GM06990 (cell line): ENCODE results near the gene ROBO1.

Experiments used
- DNase-seq: peaks from one replicate; pipeline ENCODE4 v3.0.0-alpha.2; 2011; ENCODE audit not compliant: insufficient read length; ENCODE audit errors: extremely low read depth
- H3K27me3 ChIP-seq: replicated peaks from 2 replicates; pipeline ENCODE4 v1.6.0; 2011; ENCODE audit warnings: low read length; ENCODE audit not compliant: control insufficient read depth, insufficient read depth
- H3K36me3 ChIP-seq: 2 replicates; pipeline ENCODE4 v1.5.1; 2011; ENCODE audit warnings: low read length; ENCODE audit not compliant: control insufficient read depth, insufficient read depth
- H3K4me3 ChIP-seq: replicated peaks from 2 replicates; pipeline ENCODE4 v1.5.1; 2011; ENCODE audit warnings: low read depth, mild to moderate bottlenecking, control low read depth, low read length
- TF ChIP-seq, protein P1 (sequence below): IDR thresholded peaks from 2 replicates; pipeline ENCODE4 v1.5.1; 2011; ENCODE audit warnings: low read length, control low read depth, mild to moderate bottlenecking, inconsistent platforms; ENCODE audit not compliant: insufficient read depth, poor library complexity, severe bottlenecking

Gene ROBO1

DNA sequence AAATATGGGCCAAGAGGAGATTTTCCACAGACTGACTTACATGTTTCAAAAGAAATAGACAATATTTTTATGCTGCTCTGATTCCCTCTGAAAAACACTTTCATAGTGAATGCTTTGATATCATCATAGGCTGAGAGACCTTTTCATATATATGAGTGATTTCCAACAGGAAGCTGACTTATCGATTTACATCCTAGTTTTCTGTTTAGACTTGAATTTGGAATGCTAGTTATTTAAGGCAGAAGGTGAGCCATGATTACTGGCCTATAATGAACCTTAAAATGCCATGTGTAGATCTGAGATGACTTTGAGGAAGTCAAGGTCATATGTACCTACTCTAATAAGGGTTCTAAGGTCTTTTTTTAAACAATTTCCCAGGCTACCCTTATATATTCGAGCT, 1126.1 kb downstream of the ROBO1 start:
- TF ChIP-seq, protein P1, sequence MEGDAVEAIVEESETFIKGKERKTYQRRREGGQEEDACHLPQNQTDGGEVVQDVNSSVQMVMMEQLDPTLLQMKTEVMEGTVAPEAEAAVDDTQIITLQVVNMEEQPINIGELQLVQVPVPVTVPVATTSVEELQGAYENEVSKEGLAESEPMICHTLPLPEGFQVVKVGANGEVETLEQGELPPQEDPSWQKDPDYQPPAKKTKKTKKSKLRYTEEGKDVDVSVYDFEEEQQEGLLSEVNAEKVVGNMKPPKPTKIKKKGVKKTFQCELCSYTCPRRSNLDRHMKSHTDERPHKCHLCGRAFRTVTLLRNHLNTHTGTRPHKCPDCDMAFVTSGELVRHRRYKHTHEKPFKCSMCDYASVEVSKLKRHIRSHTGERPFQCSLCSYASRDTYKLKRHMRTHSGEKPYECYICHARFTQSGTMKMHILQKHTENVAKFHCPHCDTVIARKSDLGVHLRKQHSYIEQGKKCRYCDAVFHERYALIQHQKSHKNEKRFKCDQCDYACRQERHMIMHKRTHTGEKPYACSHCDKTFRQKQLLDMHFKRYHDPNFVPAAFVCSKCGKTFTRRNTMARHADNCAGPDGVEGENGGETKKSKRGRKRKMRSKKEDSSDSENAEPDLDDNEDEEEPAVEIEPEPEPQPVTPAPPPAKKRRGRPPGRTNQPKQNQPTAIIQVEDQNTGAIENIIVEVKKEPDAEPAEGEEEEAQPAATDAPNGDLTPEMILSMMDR, result no peak
- no peaks in the 10 kb centered on the region for H3K27me3 ChIP-seq
- no peak for DNase-seq
- no peak overlapping the region for H3K4me3 ChIP-seq
- no peaks in the 10 kb centered on the region for H3K36me3 ChIP-seq

- TF ChIP-seq, protein P1, result no peak
- Histone ChIP-seq H3K4me3 (no peak overlapping the region), H3K36me3 (no peaks in the 10 kb centered on the region; the same call in 1 of the 2 replicates), H3K27me3 (no peaks in the 10 kb centered on the region)
- DNase-seq, result no peak
Observed at GRCh38 chr3:78634316-78634715, 1133.5 kb downstream of the ROBO1 start.

DNA sequence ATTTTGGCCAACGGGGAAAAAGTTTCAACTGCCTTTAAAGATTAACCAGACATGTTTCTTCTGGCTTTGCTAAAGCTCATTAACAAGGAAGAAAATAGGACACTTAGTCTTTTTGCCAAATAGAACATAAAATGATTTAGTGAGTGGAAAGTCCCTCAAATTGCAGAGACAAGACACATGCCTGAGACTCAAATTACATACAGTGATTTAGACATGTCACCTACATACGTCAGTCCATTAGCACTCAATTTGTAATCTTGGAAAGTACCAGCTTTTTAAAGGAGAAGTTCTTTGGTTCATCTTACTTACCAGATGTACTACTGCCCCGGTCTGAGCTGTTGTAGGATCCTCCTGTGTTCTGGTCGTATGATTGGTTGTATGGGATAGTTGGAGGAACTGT, 1134.2 kb downstream of the ROBO1 start:
- TF ChIP-seq, protein P1, result no peak
- Histone ChIP-seq H3K27me3 (no peaks in the 10 kb centered on the region), H3K36me3 (no peaks in the 10 kb centered on the region; the same call in 1 of the 2 replicates), H3K4me3 (no peak overlapping the region)
- DNase-seq, result no peak

- TF ChIP-seq, protein P1, result no peak
- no peaks in the 10 kb centered on the region for H3K27me3 ChIP-seq
- no peak overlapping the region for H3K4me3 ChIP-seq
- DNase-seq, result no peak
- H3K36me3 ChIP-seq, result no peaks in the 10 kb centered on the region; the same call in 1 of the 2 replicates
Observed at GRCh38 chr3:78632925-78633553, 1134.8 kb downstream of the ROBO1 start.

- Histone ChIP-seq H3K27me3 (no peaks in the 10 kb centered on the region), H3K4me3 (no peak overlapping the region), H3K36me3 (peaks cover 2% of the 10 kb centered on the region)
- no peak for DNase-seq
- TF ChIP-seq, protein P1, result no peak
Observed at GRCh38 chr3:78629544-78629943, 1138.3 kb downstream of the ROBO1 start.
